Left cardiac atrium (tissue), 4 donors: ENCODE measurements around the gene LRG1. TPM values are rescaled to one million over a fixed set of nuclear protein-coding genes. Genes with fewer than 3 reads are reported as not detected.
A peak's percentile ranks its signal among the peaks of the same experiment; 100 is the strongest.

ENCODE experiments used
- ATAC-seq, 2 donors: fragments of 200-7000 bp; cut with Tn5 transposase; one replicate each; pipeline ENCODE4 v1.9.1; 2020; ENCODE audit warnings: mild to moderate bottlenecking in 2 of 2, moderate library complexity in 2 of 2
- DNase-seq: peaks from one replicate; pipeline ENCODE4 v3.0.0-alpha.2; 2020
- intact Hi-C, 2 donors: fragments of 100-400 bp; cut with DNase I; formaldehyde crosslinking; loops; one replicate each; pipeline versions ENCODE4 v1.14.1 to v1.15.1; 2022 to 2023
- total RNA-seq, 2 donors: library from RNA; stranded (reverse); fragmentation: NEBNext Ultra II Directional; extraction: Animal tissue kit (Norgen Biotek cat#: 25700); gene quantifications; one replicate each; pipeline ENCODE4 v1.2.1, GENCODE V29; 2021
- donor health status: DM: no; HTN: yes; CAD: no.
- donor health status: DM: no; HTN: yes; CAD: no; lungs with severe emphysema.
- donor health status: DM: yes; HTN: yes; CAD: no.
- donor health status: Dilated cardiomyopathy.

LRG1 gene
- total RNA-seq, 2 donors from 2014 or later: 0.88 to 1.1 TPM

- no peak for DNase-seq
- intact Hi-C loops: no loop called here
- ATAC-seq: peak in 1 of 2 donors; percentile 11
Measured at GRCh38 chr19:4504891-4505569, 34.8 kb downstream of the LRG1 start.

- intact Hi-C loops: no loop called here
- peak in 1 of 2 donors; percentile 2 for ATAC-seq
- DNase-seq: no peak
Measured at GRCh38 chr19:4504297-4504701, 35.5 kb downstream of the LRG1 start.

GRCh38 chr19:4503825-4504170 is 36.0 kb downstream of the LRG1 start:
- intact Hi-C loops: no loop called here

GRCh38 chr19:4503132-4503824 is 36.6 kb downstream of the LRG1 start:
- intact Hi-C loops: no loop called here
- DNase-seq (no peak), ATAC-seq (no peak)

More at GRCh38 chr19:4503825-4504170, 36.0 kb downstream of the LRG1 start:
- DNase-seq: no peak
- no peak for ATAC-seq

GRCh38 chr19:4502282-4503131 is 37.3 kb downstream of the LRG1 start:
- ATAC-seq: no peak
- DNase-seq: no peak

GRCh38 chr19:4501691-4502090 is 38.1 kb downstream of the LRG1 start:
- DNase-seq (no peak), ATAC-seq (no peak)
- intact Hi-C loops: no loop called here

More at GRCh38 chr19:4502282-4503131, 37.3 kb downstream of the LRG1 start:
- intact Hi-C loops: no loop called here

GRCh38 chr19:4500841-4501591 is 38.8 kb downstream of the LRG1 start:
- ATAC-seq (no peak), DNase-seq (no peak)
- intact Hi-C loops: no loop called here

- intact Hi-C loops: no loop called here
- DNase-seq (no peak), ATAC-seq (no peak)
Measured at GRCh38 chr19:4499855-4500254, 40.0 kb downstream of the LRG1 start.

- ATAC-seq (no peak), DNase-seq (no peak)
- intact Hi-C loops: no loop called here
Measured at GRCh38 chr19:4499318-4499717, 40.5 kb downstream of the LRG1 start.

GRCh38 chr19:4498694-4499093 is 41.1 kb downstream of the LRG1 start:
- intact Hi-C loops: no loop called here
- ATAC-seq (no peak), DNase-seq (no peak)

- DNase-seq (no peak), ATAC-seq (no peak)
- intact Hi-C loops: no loop called here
Measured at GRCh38 chr19:4497770-4498389, 42.0 kb downstream of the LRG1 start.

GRCh38 chr19:4496304-4496703 is 43.5 kb downstream of the LRG1 start:
- DNase-seq (no peak), ATAC-seq (no peak)
- intact Hi-C loops: no loop called here

- DNase-seq (no peak), ATAC-seq (no peak)
- intact Hi-C loops: no loop called here
Measured at GRCh38 chr19:4495471-4495870, 44.4 kb downstream of the LRG1 start.

GRCh38 chr19:4494691-4495064 is 45.2 kb downstream of the LRG1 start:
- DNase-seq (no peak), ATAC-seq (no peak)
- intact Hi-C loops: no loop called here

GRCh38 chr19:4493929-4494690 is 45.7 kb downstream of the LRG1 start:
- ATAC-seq (no peak), DNase-seq (no peak)
- intact Hi-C loops: no loop called here

- intact Hi-C loops: no loop called here
- ATAC-seq: no peak
- DNase-seq: no peak
Measured at GRCh38 chr19:4493104-4493928, 46.5 kb downstream of the LRG1 start.

GRCh38 chr19:4492337-4493103 is 47.3 kb downstream of the LRG1 start:
- ATAC-seq: no peak
- intact Hi-C loops: no loop called here

More at GRCh38 chr19:4492337-4493103, 47.3 kb downstream of the LRG1 start:
- no peak for DNase-seq
